HepG2 (cell line): ENCODE data around the gene CATSPERD. TPM values are rescaled to one million over a fixed set of nuclear protein-coding genes. Genes with fewer than 3 reads are reported as not detected.
"Not testable (repeated sequence)": the region's sequence is repeated elsewhere in the genome, so short reads cannot be mapped to it uniquely, and the experiment has no call there.

Experiments used
- ATAC-seq: fragments of 200-7000 bp; cut with Tn5 transposase; 3 replicates; pipeline ENCODE4 v1.9.1; 2020; ENCODE audit warnings: mild to moderate bottlenecking, moderate library complexity
- BruUV-seq: library from RNA; stranded (reverse); fragments of 400-500 nt; replicated peaks from 2 replicates; lab custom pipeline; 2021; lab: Mats Ljungman, UMichigan
- CTCF ChIA-PET: fragments of 300-600 bp; formaldehyde crosslinking; extraction: SDS; loops from one replicate; lab custom pipeline; 2021; ENCODE audit warnings: low total read pairs, inconsistent platforms, low intra/inter-chr PET ratio; lab: Yijun Ruan, JAX
- POLR2A ChIA-PET: fragments of 350-600 bp; sonication (Branson Sonifier 250); formaldehyde crosslinking; loops from one replicate; lab custom pipeline; 2020; ENCODE audit warnings: antibody characterized with exemption, inconsistent platforms; lab: Yijun Ruan, JAX
- DNase-seq: peaks from one replicate; pipeline ENCODE4 v3.0.0-alpha.2; 2015; ENCODE audit warnings: low spot score
- FAIRE-seq: peaks from 3 replicates; lab custom pipeline; 2011; peaks lifted over from hg19 to GRCh38; lab: Jason Lieb, UNC
- H2AFZ ChIP-seq: one replicate; pipeline ENCODE4 v1.6.1; 2011; ENCODE audit warnings: low read length, inconsistent platforms
- H3K27ac ChIP-seq: fragments of 300-600 bp; 3 replicates; pipeline ENCODE4 v1.8.0; 2011; ENCODE audit warnings: mixed run types, mild to moderate bottlenecking, mixed read lengths, low read length, inconsistent platforms; ENCODE audit not compliant: insufficient read depth; ENCODE audit errors: extremely low read length
- H3K27me3 ChIP-seq, 2 experiments: fragments of 200-600 bp in 1 of 2; 2 replicates in 1 of 2; 3 replicates in 1 of 2; pipeline versions ENCODE4 v1.6.0 to v1.8.0; 2011; ENCODE audit warnings: low read length in 2 of 2, mild to moderate bottlenecking in 2 of 2, moderate library complexity in 2 of 2, inconsistent platforms in 1 of 2; ENCODE audit not compliant: insufficient read depth in 2 of 2, control insufficient read depth in 1 of 2
- H3K36me3 ChIP-seq, 2 experiments: fragments of 200-600 bp in 1 of 2; replicated peaks in 1 of 2; 2 replicates in 1 of 2; 3 replicates in 1 of 2; pipeline versions ENCODE4 v1.5.1 to v1.8.0; 2011; ENCODE audit warnings: low read length in 2 of 2, inconsistent platforms in 1 of 2; ENCODE audit not compliant: insufficient read depth in 2 of 2, control insufficient read depth in 1 of 2
- H3K4me1 ChIP-seq: 2 replicates; pipeline ENCODE4 v1.5.1; 2012; ENCODE audit warnings: low read length, inconsistent platforms; ENCODE audit not compliant: insufficient read depth
- H3K4me2 ChIP-seq: 2 replicates; pipeline ENCODE4 v1.6.0; 2011; ENCODE audit warnings: low read depth, low read length, inconsistent platforms
- H3K4me3 ChIP-seq, 3 experiments: fragments of 200-600 bp in 1 of 3; sonication (generic), shearing (Covaris generic) in 1 of 3; replicated peaks in 1 of 3; 2 replicates each; pipeline ENCODE4 v1.5.1; 2011 to 2016; ENCODE audit warnings: low read length in 3 of 3, inconsistent platforms in 2 of 3, low read depth in 2 of 3, mild to moderate bottlenecking in 2 of 3, control low read depth in 1 of 3, mixed read lengths in 1 of 3; ENCODE audit not compliant: insufficient read depth in 1 of 3
- H3K79me2 ChIP-seq: one replicate; pipeline ENCODE4 v1.6.1; 2011; ENCODE audit warnings: low read length, inconsistent platforms; ENCODE audit not compliant: insufficient read depth
- H3K9ac ChIP-seq: 2 replicates; pipeline ENCODE4 v1.6.0; 2011; ENCODE audit warnings: mild to moderate bottlenecking, low read depth, low read length, inconsistent platforms; ENCODE audit not compliant: insufficient read depth
- H3K9me3 ChIP-seq: 2 replicates; pipeline ENCODE4 v1.5.1; 2012; ENCODE audit warnings: mild to moderate bottlenecking, low read length
- H4K20me1 ChIP-seq: 2 replicates; pipeline ENCODE4 v1.6.0; 2011; ENCODE audit warnings: inconsistent platforms, mild to moderate bottlenecking, low read length, moderate library complexity; ENCODE audit not compliant: insufficient read depth
- ETV5 ChIP-seq: IDR thresholded peaks from 2 replicates; pipeline ENCODE4 v1.6.1; 2018; ENCODE audit warnings: missing biosample characterization, missing genetic modification reagents, inconsistent platforms, borderline replicate concordance
- PAWR ChIP-seq: sonication (generic); formaldehyde crosslinking; IDR thresholded peaks from 2 replicates; pipeline ENCODE4 v1.4.0; 2020; ENCODE audit warnings: missing genetic modification reagents, mild to moderate bottlenecking, borderline replicate concordance
- ZNF629 ChIP-seq: sonication (generic); formaldehyde crosslinking; conservative IDR thresholded peaks from 2 replicates; pipeline ENCODE4 v1.5.0; 2020; ENCODE audit warnings: missing genetic modification reagents
- ZNF850 ChIP-seq: sonication (generic); formaldehyde crosslinking; conservative IDR thresholded peaks from 2 replicates; pipeline ENCODE4 v1.9.0; 2021; ENCODE audit warnings: mild to moderate bottlenecking, missing genetic modification reagents
- WGBS: methylation state at CpG from one replicate; pipeline ENCODE4 v1.1.6; 2017; ENCODE audit warnings: low lambda C conversion rate; 5-methylcytosine and 5-hydroxymethylcytosine counted together
- in situ Hi-C: cut with HindIII; loops from 2 replicates; pipeline ENCODE4 v1.10.0; 2017; ENCODE audit warnings: low pct_unique_long_range_greater_than_20kb; ENCODE audit not compliant: extremely low pct_ligation_motif_present
- intact Hi-C: fragments of 100-400 bp; cut with micrococcal nuclease; formaldehyde crosslinking; loops from one replicate; pipeline ENCODE4 v1.10.0; 2022; ENCODE audit not compliant: unreplicated experiment
- polyA plus RNA-seq, 8 experiments: library from polyadenylated mRNA; depleted of rRNA in 3 of 8; stranded (reverse) in 7 of 8; unstranded in 1 of 8; fragments of >200 nt; fragmentation: Illumina TruSeq in 4 of 8; extraction: Trizol in 4 of 8; gene quantifications; 2 replicates each; pipeline versions ENCODE4 v1.2.1 to v1.2.3, GENCODE V29; 2011 to 2016; ENCODE audit warnings: low read depth in 4 of 8, missing spikeins in 1 of 8, mixed read lengths in 1 of 8; ENCODE audit not compliant: insufficient read depth in 1 of 8
- total RNA-seq, 5 experiments: library from RNA; depleted of rRNA; stranded (reverse); fragments of >200 nt; fragmentation: Illumina TruSeq; extraction: Trizol; gene quantifications; 2 replicates each; pipeline ENCODE4 v1.2.3, GENCODE V29; 2016; ENCODE audit warnings: low read depth in 1 of 5
- TF ChIP-seq, protein P1 (sequence below): sonication (generic); formaldehyde crosslinking; IDR thresholded peaks from 2 replicates; pipeline ENCODE4 v1.8.1; 2023; ENCODE audit warnings: missing genetic modification reagents, inconsistent platforms, borderline replicate concordance
- TF ChIP-seq, protein P2 (sequence below): sonication (generic); formaldehyde crosslinking; IDR thresholded peaks from 2 replicates; pipeline ENCODE4 v1.5.1; 2020; ENCODE audit warnings: mild to moderate bottlenecking, missing genetic modification reagents, borderline replicate concordance

The CATSPERD gene
- total and polyA plus RNA-seq, 2 of the 13 experiments (the other 11 are each of a cell fraction or from before 2014, with no cell fraction given), result 0.04 TPM; not detected in 1

DNA sequence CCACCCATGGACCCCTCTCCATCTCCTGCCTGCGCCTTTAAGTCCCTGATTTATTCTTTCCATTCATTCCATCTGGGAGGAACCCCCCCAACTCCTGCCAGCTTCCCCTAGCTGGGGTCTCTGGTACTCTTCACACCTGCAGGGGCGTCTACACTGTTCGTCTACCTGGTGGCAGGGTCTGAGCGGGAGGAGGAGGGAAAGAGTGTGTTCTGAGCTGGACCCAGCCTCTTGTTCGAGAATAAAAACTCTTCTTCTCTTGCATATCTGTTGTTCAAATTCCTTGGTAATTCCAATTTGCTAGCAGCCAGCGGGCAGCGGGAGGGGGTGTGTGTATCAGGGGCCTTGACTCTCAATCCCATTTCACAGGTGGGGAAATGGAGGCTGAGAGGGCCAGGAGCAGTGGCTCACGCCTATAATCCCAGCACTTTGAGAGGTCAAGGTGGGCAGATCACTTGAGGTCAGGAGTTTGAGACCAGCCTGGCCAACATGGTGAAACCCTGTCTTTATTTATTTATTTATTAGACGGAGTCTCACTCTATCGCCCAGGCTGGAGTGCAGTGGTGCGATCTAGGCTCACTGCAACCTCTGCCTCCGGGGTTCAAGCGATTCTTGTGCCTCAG is 32.1 kb upstream of the CATSPERD start:
- Histone ChIP-seq H4K20me1 (peaks cover 32% of the 10 kb centered on the region), H3K4me1 (peaks cover 34% of the 10 kb centered on the region), H3K79me2 (peaks cover 33% of the 10 kb centered on the region), H3K36me3 (peaks cover 5 to 21% of the 10 kb centered on the region in 2 experiments)
- FAIRE-seq, H3K4me2 ChIP-seq, H3K27ac ChIP-seq, H3K27me3 ChIP-seq, ATAC-seq, H3K9ac ChIP-seq, DNase-seq, H2AFZ ChIP-seq, BruUV-seq, in situ Hi-C loops, H3K9me3 ChIP-seq, H3K4me3 ChIP-seq: not testable (repeated sequence)
- ChIA-PET POLR2A (interaction anchor here (2.2 to 3.7 kb wide), 2 partner anchors 30 to 31 kb away, joined by 10 to 95 read pairs; partner anchors contain the start of genes CATSPERD and LONP1), CTCF (interaction anchor here (0.7 kb wide), 1 partner anchor 66 kb away, joined by 3 read pairs; the partner anchor contains the start of gene SAFB2)
- WGBS, result 90% methylated on average over 13 of the region's 13 CpGs
- intact Hi-C loops, result loop anchor here (5.0 kb wide), 1 partner anchor 141 kb away; no protein-coding TSS in a partner anchor
- TF ChIP-seq ZNF629 (CRISPR knock-in tag), result peak; percentile 76

GRCh38 chr19:5690125-5690954 is 30.1 kb upstream of the CATSPERD start, which contains the start of gene RPL36:
Gene RPL36, plus strand, starts transcription at chr19:5690295. Its CDS starts 213 bp downstream, at chr19:5690508.
- peak; percentile 79 for FAIRE-seq
- peak; percentile 92 for DNase-seq
- under 1% methylated on average over 21 of the region's 73 CpGs for WGBS
- peaks cover 34% of the 10 kb centered on the region for H3K4me1 ChIP-seq
- H3K27ac ChIP-seq, result peak within 1 kb of the TSS; percentile 92
- ChIA-PET POLR2A (interaction anchor here (0.6 to 3.7 kb wide), 21 partner anchors 9 to 281 kb away, joined by 3 to 95 read pairs (median 5); partner anchors contain the start of genes CATSPERD, DUS3L, LONP1 and NDUFA11), CTCF (interaction anchor here (0.7 kb wide), 1 partner anchor 30 kb away, joined by 3 read pairs; the partner anchor contains the start of genes CATSPERD and LONP1)
- H3K36me3 ChIP-seq, result peaks cover 16 to 40% of the 10 kb centered on the region in 2 experiments
- intact Hi-C loops (no loop called here), in situ Hi-C loops (no loop called here)
- H4K20me1 ChIP-seq, result peaks cover 38% of the 10 kb centered on the region
- H3K4me2 ChIP-seq, result peak within 1 kb of the TSS; percentile 79
- H3K9ac ChIP-seq, result peak within 1 kb of the TSS; percentile 94
- no peaks in the 10 kb centered on the region; a peak in 1 of 5 replicates for H3K27me3 ChIP-seq
- peak; percentile 56 for ATAC-seq
- no TSS peak for BruUV-seq
- no peak within 1 kb of the TSS for H2AFZ ChIP-seq
- H3K79me2 ChIP-seq, result peaks cover 33% of the 10 kb centered on the region
- peak within 1 kb of the TSS; percentile 88 to 94 (median 89) for H3K4me3 ChIP-seq
- H3K9me3 ChIP-seq, result no peaks in the 10 kb centered on the region
- peak; percentile 64 for TF ChIP-seq ETV5 (CRISPR knock-in tag)
- no peak for TF ChIP-seq PAWR (CRISPR knock-in tag)
- peak; percentile 91; the same call in 1 of the 2 replicates for TF ChIP-seq ZNF850 (CRISPR knock-in tag)
- TF ChIP-seq, protein P1, sequence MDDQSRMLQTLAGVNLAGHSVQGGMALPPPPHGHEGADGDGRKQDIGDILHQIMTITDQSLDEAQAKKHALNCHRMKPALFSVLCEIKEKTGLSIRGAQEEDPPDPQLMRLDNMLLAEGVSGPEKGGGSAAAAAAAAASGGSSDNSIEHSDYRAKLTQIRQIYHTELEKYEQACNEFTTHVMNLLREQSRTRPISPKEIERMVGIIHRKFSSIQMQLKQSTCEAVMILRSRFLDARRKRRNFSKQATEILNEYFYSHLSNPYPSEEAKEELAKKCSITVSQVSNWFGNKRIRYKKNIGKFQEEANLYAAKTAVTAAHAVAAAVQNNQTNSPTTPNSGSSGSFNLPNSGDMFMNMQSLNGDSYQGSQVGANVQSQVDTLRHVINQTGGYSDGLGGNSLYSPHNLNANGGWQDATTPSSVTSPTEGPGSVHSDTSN (CRISPR knock-in tag), result no peak
- TF ChIP-seq, protein P2, sequence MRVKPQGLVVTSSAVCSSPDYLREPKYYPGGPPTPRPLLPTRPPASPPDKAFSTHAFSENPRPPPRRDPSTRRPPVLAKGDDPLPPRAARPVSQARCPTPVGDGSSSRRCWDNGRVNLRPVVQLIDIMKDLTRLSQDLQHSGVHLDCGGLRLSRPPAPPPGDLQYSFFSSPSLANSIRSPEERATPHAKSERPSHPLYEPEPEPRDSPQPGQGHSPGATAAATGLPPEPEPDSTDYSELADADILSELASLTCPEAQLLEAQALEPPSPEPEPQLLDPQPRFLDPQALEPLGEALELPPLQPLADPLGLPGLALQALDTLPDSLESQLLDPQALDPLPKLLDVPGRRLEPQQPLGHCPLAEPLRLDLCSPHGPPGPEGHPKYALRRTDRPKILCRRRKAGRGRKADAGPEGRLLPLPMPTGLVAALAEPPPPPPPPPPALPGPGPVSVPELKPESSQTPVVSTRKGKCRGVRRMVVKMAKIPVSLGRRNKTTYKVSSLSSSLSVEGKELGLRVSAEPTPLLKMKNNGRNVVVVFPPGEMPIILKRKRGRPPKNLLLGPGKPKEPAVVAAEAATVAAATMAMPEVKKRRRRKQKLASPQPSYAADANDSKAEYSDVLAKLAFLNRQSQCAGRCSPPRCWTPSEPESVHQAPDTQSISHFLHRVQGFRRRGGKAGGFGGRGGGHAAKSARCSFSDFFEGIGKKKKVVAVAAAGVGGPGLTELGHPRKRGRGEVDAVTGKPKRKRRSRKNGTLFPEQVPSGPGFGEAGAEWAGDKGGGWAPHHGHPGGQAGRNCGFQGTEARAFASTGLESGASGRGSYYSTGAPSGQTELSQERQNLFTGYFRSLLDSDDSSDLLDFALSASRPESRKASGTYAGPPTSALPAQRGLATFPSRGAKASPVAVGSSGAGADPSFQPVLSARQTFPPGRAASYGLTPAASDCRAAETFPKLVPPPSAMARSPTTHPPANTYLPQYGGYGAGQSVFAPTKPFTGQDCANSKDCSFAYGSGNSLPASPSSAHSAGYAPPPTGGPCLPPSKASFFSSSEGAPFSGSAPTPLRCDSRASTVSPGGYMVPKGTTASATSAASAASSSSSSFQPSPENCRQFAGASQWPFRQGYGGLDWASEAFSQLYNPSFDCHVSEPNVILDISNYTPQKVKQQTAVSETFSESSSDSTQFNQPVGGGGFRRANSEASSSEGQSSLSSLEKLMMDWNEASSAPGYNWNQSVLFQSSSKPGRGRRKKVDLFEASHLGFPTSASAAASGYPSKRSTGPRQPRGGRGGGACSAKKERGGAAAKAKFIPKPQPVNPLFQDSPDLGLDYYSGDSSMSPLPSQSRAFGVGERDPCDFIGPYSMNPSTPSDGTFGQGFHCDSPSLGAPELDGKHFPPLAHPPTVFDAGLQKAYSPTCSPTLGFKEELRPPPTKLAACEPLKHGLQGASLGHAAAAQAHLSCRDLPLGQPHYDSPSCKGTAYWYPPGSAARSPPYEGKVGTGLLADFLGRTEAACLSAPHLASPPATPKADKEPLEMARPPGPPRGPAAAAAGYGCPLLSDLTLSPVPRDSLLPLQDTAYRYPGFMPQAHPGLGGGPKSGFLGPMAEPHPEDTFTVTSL, result peak; percentile 58
